Motor neuron (in vitro differentiated cells): ENCODE measurements around the gene NUP93. TPM values are rescaled to one million over a fixed set of nuclear protein-coding genes. Genes with fewer than 3 reads are reported as not detected.
A peak's percentile ranks its signal among the peaks of the same experiment; 100 is the strongest.
"Not testable (repeated sequence)": the region's sequence is repeated elsewhere in the genome, so short reads cannot be mapped to it uniquely, and the experiment has no call there.

Experiments
- ATAC-seq, 8 experiments: fragments of 200-7000 bp; cut with Tn5 transposase; replicated peaks in 6 of 8; 2 replicates each; pipeline ENCODE4 v1.8.0; 2021; ENCODE audit warnings: mild to moderate bottlenecking in 8 of 8, moderate library complexity in 8 of 8
- H3K27ac ChIP-seq, 2 donors: fragments of 250-450 bp; sonication (Bioruptor Pico); 2 replicates each; pipeline ENCODE4 v1.9.0; 2021; ENCODE audit warnings: antibody characterized with exemption in 2 of 2, mild to moderate bottlenecking in 2 of 2, moderate library complexity in 1 of 2
- H3K4me1 ChIP-seq, 2 donors: fragments of 250-450 bp; sonication (Bioruptor Pico); replicated peaks in 1 of 2; 2 replicates each; pipeline ENCODE4 v1.6.1; 2021; ENCODE audit warnings: antibody characterized with exemption in 2 of 2, mild to moderate bottlenecking in 2 of 2, moderate library complexity in 1 of 2
- H3K4me3 ChIP-seq, 5 donors: fragments of 250-450 bp; sonication (Bioruptor Pico); 2 replicates each; pipeline ENCODE4 v1.9.0; 2021; ENCODE audit warnings: antibody characterized with exemption in 5 of 5, mild to moderate bottlenecking in 5 of 5, moderate library complexity in 4 of 5
- WGBS, 10 experiments: fragments of 450-650 bp; shearing (Covaris generic); methylation state at CpG; one replicate each; pipeline ENCODE4 v1.0.0; 2022; 5-methylcytosine and 5-hydroxymethylcytosine counted together
- in situ Hi-C, 9 experiments: fragments of 400-800 bp; cut with MboI; loops; one replicate each; pipeline ENCODE4 v1.15.0; 2021; ENCODE audit warnings: low sequenced_read_pairs in 9 of 9, low pct_unique_long_range_greater_than_20kb in 2 of 9; ENCODE audit not compliant: unreplicated experiment in 9 of 9
- total RNA-seq, 8 experiments: library from RNA; unstranded; fragments of 300-600 nt; gene quantifications; 2 replicates each; pipeline versions ENCODE4 v1.2.3 to v1.2.4, GENCODE V29; 2022

The NUP93 gene
- total RNA-seq, 8 experiments from 2014 or later = 48.6 to 123 (median 95.5) TPM

- ATAC-seq = peak in 4 of 8 experiments; percentile 13 to 47 (median 34)
- no peak overlapping the region for H3K4me3 ChIP-seq
- H3K27ac ChIP-seq = no peak overlapping the region
- peaks cover 0 to 13% of the 10 kb centered on the region in 2 donors for H3K4me1 ChIP-seq
- in situ Hi-C loops = loop anchor here in 1 of 9 experiments (25.0 kb wide), 1 partner anchor 295 kb away; no protein-coding TSS in a partner anchor
- WGBS, 10 experiments = 0 to 81% (median 19%) methylated on average over 1 to 8 of the region's 23 CpGs; no CpG with 5 or more reads in 4 of the 10 experiments
Measured at GRCh38 chr16:56866955-56867830, 137.3 kb downstream of the NUP93 start.

GRCh38 chr16:56868175-56868574 is 138.2 kb downstream of the NUP93 start:
- no peak for ATAC-seq
- in situ Hi-C loops = loop anchor here in 1 of 9 experiments (25.0 kb wide), 1 partner anchor 294 kb away; no protein-coding TSS in a partner anchor
- WGBS, 10 experiments = 40 to 80% methylated on average over 1 of the region's 9 CpGs; no CpG with 5 or more reads in 8 of the 10 experiments
- no peak overlapping the region for H3K4me3 ChIP-seq
- H3K27ac ChIP-seq = no peak overlapping the region
- H3K4me1 ChIP-seq = peaks cover 0 to 13% of the 10 kb centered on the region in 2 donors

GRCh38 chr16:56868766-56869165 is 138.8 kb downstream of the NUP93 start:
- ATAC-seq, H3K27ac ChIP-seq, H3K4me3 ChIP-seq: not testable (repeated sequence)
- 50 to 100% (median 88%) methylated on average over 1 to 5 of the region's 5 CpGs; no CpG with 5 or more reads in 3 of the 10 experiments for WGBS, 10 experiments
- H3K4me1 ChIP-seq = peaks cover 0 to 13% of the 10 kb centered on the region in 2 donors
- in situ Hi-C loops = loop anchor here in 1 of 9 experiments (25.0 kb wide), 1 partner anchor 294 kb away; no protein-coding TSS in a partner anchor

GRCh38 chr16:56869513-56870275 is 139.8 kb downstream of the NUP93 start:
- no peak overlapping the region for H3K27ac ChIP-seq
- ATAC-seq = no peak
- H3K4me3 ChIP-seq = no peak overlapping the region
- 83 to 100% (median 98%) methylated on average over 1 to 10 of the region's 24 CpGs; no CpG with 5 or more reads in 4 of the 10 experiments for WGBS, 10 experiments
- H3K4me1 ChIP-seq = peaks cover 0 to 12% of the 10 kb centered on the region in 2 donors
- in situ Hi-C loops = loop anchor here in 1 of 9 experiments (25.0 kb wide), 1 partner anchor 293 kb away; no protein-coding TSS in a partner anchor

GRCh38 chr16:56870276-56870888 is 140.5 kb downstream of the NUP93 start:
- ATAC-seq = no peak
- Histone ChIP-seq H3K4me3 (no peak overlapping the region), H3K27ac (no peak overlapping the region), H3K4me1 (peaks cover 0 to 6% of the 10 kb centered on the region in 2 donors)
- WGBS, 10 experiments = 80 to 98% (median 83%) methylated on average over 1 to 6 of the region's 14 CpGs; no CpG with 5 or more reads in 5 of the 10 experiments
- in situ Hi-C loops = loop anchor here in 1 of 9 experiments (25.0 kb wide), 1 partner anchor 292 kb away; no protein-coding TSS in a partner anchor

GRCh38 chr16:56871172-56871593 is 141.3 kb downstream of the NUP93 start:
- 0 to 100% (median 78%) methylated on average over 1 to 3 of the region's 7 CpGs; no CpG with 5 or more reads in 3 of the 10 experiments for WGBS, 10 experiments
- in situ Hi-C loops = loop anchor here in 1 of 9 experiments (25.0 kb wide), 1 partner anchor 291 kb away; no protein-coding TSS in a partner anchor
- H3K4me1 ChIP-seq = peaks cover 0 to 6% of the 10 kb centered on the region in 2 donors
- ATAC-seq = peak; percentile 42 to 89 (median 74)
- no peak overlapping the region for H3K4me3 ChIP-seq
- H3K27ac ChIP-seq = no peak overlapping the region

GRCh38 chr16:56872863-56873391 is 143.0 kb downstream of the NUP93 start:
- in situ Hi-C loops = loop anchor here in 1 of 9 experiments (25.0 kb wide), 1 partner anchor 289 kb away; no protein-coding TSS in a partner anchor
- Histone ChIP-seq H3K4me3 (no peak overlapping the region), H3K4me1 (peaks cover 0 to 4% of the 10 kb centered on the region in 2 donors), H3K27ac (no peak overlapping the region)
- peak in 3 of 8 experiments; percentile 70 to 79 (median 78) for ATAC-seq
- 70 to 100% (median 94%) methylated on average over 3 to 9 of the region's 10 CpGs; no CpG with 5 or more reads in 1 of the 10 experiments for WGBS, 10 experiments

GRCh38 chr16:56874800-56875199 is 144.9 kb downstream of the NUP93 start:
- peak in 4 of 8 experiments; percentile 21 to 74 (median 40) for ATAC-seq
- 60 to 96% (median 90%) methylated on average over 2 to 7 of the region's 11 CpGs; no CpG with 5 or more reads in 5 of the 10 experiments for WGBS, 10 experiments
- no peak overlapping the region for H3K27ac ChIP-seq
- no peak overlapping the region for H3K4me3 ChIP-seq
- in situ Hi-C loops = loop anchor here in 1 of 9 experiments (25.0 kb wide), 1 partner anchor 288 kb away; no protein-coding TSS in a partner anchor
- peaks cover 0 to 4% of the 10 kb centered on the region in 2 donors for H3K4me1 ChIP-seq

GRCh38 chr16:56876048-56876447 is 146.1 kb downstream of the NUP93 start:
- in situ Hi-C loops = no loop called here
- H3K4me1 ChIP-seq = peaks cover 0 to 4% of the 10 kb centered on the region in 2 donors
- H3K27ac ChIP-seq = no peak overlapping the region
- H3K4me3 ChIP-seq = no peak overlapping the region
- ATAC-seq = no peak
- WGBS, 10 experiments = 0 to 100% (median 83%) methylated on average over 1 to 3 of the region's 4 CpGs; no CpG with 5 or more reads in 3 of the 10 experiments

GRCh38 chr16:56877486-56878182 is 147.7 kb downstream of the NUP93 start:
- no peak overlapping the region for H3K4me3 ChIP-seq
- H3K27ac ChIP-seq = no peak overlapping the region
- H3K4me1 ChIP-seq = no peaks in the 10 kb centered on the region
- in situ Hi-C loops = no loop called here
- WGBS, 10 experiments = 66 to 100% (median 85%) methylated on average over 1 to 4 of the region's 13 CpGs; no CpG with 5 or more reads in 2 of the 10 experiments
- ATAC-seq = no peak

- in situ Hi-C loops = no loop called here
Measured at GRCh38 chr16:56878282-56878854, 148.4 kb downstream of the NUP93 start.

More at GRCh38 chr16:56878282-56878854, 148.4 kb downstream of the NUP93 start:
- Histone ChIP-seq H3K4me1 (no peaks in the 10 kb centered on the region), H3K4me3 (no peak overlapping the region), H3K27ac (no peak overlapping the region)
- ATAC-seq = no peak
- WGBS, 10 experiments = 80 to 100% (median 92%) methylated on average over 1 to 6 of the region's 8 CpGs; no CpG with 5 or more reads in 3 of the 10 experiments
